PC-9 (cell line): ENCODE measurements around the gene LYZ. TPM values are rescaled to one million over a fixed set of nuclear protein-coding genes. Genes with fewer than 3 reads are reported as not detected.

Experiments used
- BruUV-seq: library from RNA; stranded (reverse); fragments of 400-500 nt; replicated peaks from 2 replicates; lab custom pipeline; 2021; lab: Mats Ljungman, UMichigan
- CTCF ChIA-PET: fragments of 300-600 bp; sonication (Branson Sonifier 250); formaldehyde crosslinking; loops from one replicate; lab custom pipeline; 2022; ENCODE audit warnings: antibody characterized with exemption; lab: Charles Lee
- POLR2A ChIA-PET: fragments of 300-600 bp; sonication (Branson Sonifier 250); formaldehyde crosslinking; loops from one replicate; lab custom pipeline; 2022; ENCODE audit warnings: antibody characterized with exemption; ENCODE audit not compliant: unreplicated experiment; lab: Charles Lee
- DNase-seq, 2 experiments: peaks; one replicate each; pipeline versions ENCODE4 v3.0.0 to v3.0.0-alpha.2; 2015 to 2022; ENCODE audit warnings: mixed read lengths in 1 of 2
- H2AFZ ChIP-seq: fragments of 200-600 bp; sonication (generic); 2 replicates; pipeline ENCODE4 v1.8.1; 2017; ENCODE audit warnings: antibody characterized with exemption
- H3F3A ChIP-seq: fragments of 200-600 bp; sonication (generic); 2 replicates; pipeline ENCODE4 v1.8.1; 2017; ENCODE audit warnings: antibody characterized with exemption, mild to moderate bottlenecking, low read depth; ENCODE audit not compliant: insufficient read depth
- H3K27ac ChIP-seq: fragments of 200-600 bp; sonication (generic); 2 replicates; pipeline ENCODE4 v1.6.1; 2016; ENCODE audit warnings: mixed run types
- H3K27me3 ChIP-seq: fragments of 200-600 bp; sonication (generic); 2 replicates; pipeline ENCODE4 v1.6.1; 2016; ENCODE audit warnings: low read depth, mixed run types; ENCODE audit not compliant: insufficient read depth
- H3K36me3 ChIP-seq: fragments of 200-600 bp; sonication (generic); 2 replicates; pipeline ENCODE4 v1.6.1; 2016; ENCODE audit warnings: low read depth, mixed run types
- H3K4me1 ChIP-seq: fragments of 200-600 bp; sonication (generic); replicated peaks from 2 replicates; pipeline ENCODE4 v1.6.1; 2016; ENCODE audit warnings: mixed run types; ENCODE audit not compliant: insufficient read depth
- H3K4me2 ChIP-seq: fragments of 200-600 bp; sonication (generic); 2 replicates; pipeline ENCODE4 v1.6.1; 2017; ENCODE audit warnings: mixed run types
- H3K4me3 ChIP-seq: fragments of 200-600 bp; sonication (generic); 2 replicates; pipeline ENCODE4 v1.6.1; 2016; ENCODE audit warnings: mixed run types
- H3K79me2 ChIP-seq: fragments of 200-600 bp; sonication (generic); 2 replicates; pipeline ENCODE4 v1.6.1; 2017; ENCODE audit warnings: low read depth, mixed run types
- H3K9me2 ChIP-seq: fragments of 200-600 bp; sonication (generic); 2 replicates; pipeline ENCODE4 v1.8.1; 2017; ENCODE audit warnings: mild to moderate bottlenecking; ENCODE audit not compliant: insufficient read depth
- H3K9me3 ChIP-seq: fragments of 200-600 bp; sonication (generic); 2 replicates; pipeline ENCODE4 v1.8.1; 2016; ENCODE audit warnings: low read depth; ENCODE audit not compliant: insufficient read depth
- H4K20me1 ChIP-seq: fragments of 200-600 bp; sonication (generic); 2 replicates; pipeline ENCODE4 v1.8.1; 2017; ENCODE audit not compliant: insufficient read depth
- CTCF ChIP-seq: fragments of 200-600 bp; sonication (generic); conservative IDR thresholded peaks from 2 replicates; pipeline ENCODE4 v1.6.1; 2017; ENCODE audit warnings: mixed run types, antibody characterized with exemption, mild to moderate bottlenecking, moderate library complexity
- EZH2 ChIP-seq: fragments of 200-600 bp; sonication (generic); IDR thresholded peaks from 2 replicates; pipeline ENCODE4 v1.8.0; 2017; ENCODE audit warnings: antibody characterized with exemption, low read depth
- intact Hi-C: fragments of 100-400 bp; cut with micrococcal nuclease; formaldehyde crosslinking; loops from one replicate; pipeline ENCODE4 v1.10.0; 2022; ENCODE audit not compliant: unreplicated experiment
- total RNA-seq: library from RNA; stranded (reverse); gene quantifications from 2 replicates; pipeline ENCODE4 v1.2.3, GENCODE V29; 2021

The LYZ gene
- total RNA-seq, 1 experiment from 2014 or later, result not detected

DNA sequence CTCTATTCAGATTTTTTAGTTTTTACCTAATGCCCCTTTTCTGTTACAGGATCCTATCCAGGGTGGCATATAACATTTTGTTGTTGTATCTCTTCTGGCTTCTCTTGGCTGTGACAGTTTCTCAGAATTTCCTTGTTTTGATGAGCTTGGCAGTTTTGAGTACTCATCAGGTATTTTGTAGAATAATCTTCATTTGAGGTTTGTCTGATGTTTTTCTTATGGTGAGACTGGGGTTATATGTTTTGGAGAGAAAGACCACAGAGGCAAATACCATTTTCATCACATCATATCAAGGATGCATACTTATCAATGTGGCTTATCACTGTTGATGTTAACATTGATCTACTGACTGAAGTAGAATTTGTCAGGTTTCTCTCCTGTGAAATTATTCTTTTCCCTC lies 14.0 kb upstream of the LYZ start:
- Histone ChIP-seq H2AFZ (no peak overlapping the region), H3K9me3 (no peaks in the 10 kb centered on the region), H3K79me2 (no peaks in the 10 kb centered on the region), H3K36me3 (no peaks in the 10 kb centered on the region), H3K4me1 (no peaks in the 10 kb centered on the region), H3K4me2 (no peak overlapping the region), H3K9me2 (no peaks in the 10 kb centered on the region), H3K27ac (no peak overlapping the region), H3F3A (no peaks in the 10 kb centered on the region), H4K20me1 (no peaks in the 10 kb centered on the region), H3K4me3 (no peak overlapping the region), H3K27me3 (no peaks in the 10 kb centered on the region)
- no peak for DNase-seq
- ChIA-PET POLR2A (no interaction called here), CTCF (no interaction called here)
- no TSS peak for BruUV-seq
- TF ChIP-seq CTCF (no peak), EZH2 (no peak)
- intact Hi-C loops, result no loop called here

DNA sequence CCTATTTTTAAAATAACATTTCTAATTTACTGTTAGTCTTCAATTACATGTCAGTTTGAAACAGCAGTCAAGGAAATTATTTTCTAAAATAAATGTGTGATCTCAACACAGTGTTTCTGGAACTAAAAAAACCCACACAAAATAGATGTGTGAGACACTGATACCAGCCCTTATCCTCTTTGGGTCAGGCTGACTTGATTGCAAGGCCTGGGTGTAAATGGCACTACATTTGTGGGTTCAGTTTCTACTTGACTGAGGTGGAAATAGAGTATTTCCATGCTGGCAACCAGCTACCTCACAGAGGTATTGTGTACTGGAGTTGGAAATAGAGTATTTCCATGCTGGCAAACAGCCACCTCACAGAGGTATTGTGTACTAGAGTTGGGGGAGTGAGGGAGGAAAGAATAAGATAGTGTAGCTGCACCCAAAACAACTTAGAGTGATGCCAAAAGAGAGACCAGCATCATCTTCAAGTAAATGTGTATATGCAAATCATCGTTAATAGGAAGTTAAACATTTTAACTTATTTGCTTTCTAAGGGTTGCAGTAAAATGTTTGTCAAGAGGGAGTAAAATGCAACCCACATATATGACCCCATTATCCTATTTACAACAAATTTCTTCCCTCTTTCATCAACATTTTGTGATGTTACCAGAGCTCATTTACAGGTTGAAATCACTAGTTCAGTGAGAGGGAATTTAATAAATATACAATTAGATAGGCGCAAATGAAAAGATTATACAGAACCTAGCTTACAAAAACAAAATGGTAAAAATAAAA lies 10.7 kb upstream of the LYZ start:
- Histone ChIP-seq H3K79me2 (no peaks in the 10 kb centered on the region), H3K4me1 (no peaks in the 10 kb centered on the region)

GRCh38 chr12:69338120-69338859 lies 9.9 kb upstream of the LYZ start:
- Histone ChIP-seq H3K27me3 (no peaks in the 10 kb centered on the region), H3K4me3 (no peak overlapping the region), H3K9me2 (no peaks in the 10 kb centered on the region), H3F3A (no peaks in the 10 kb centered on the region), H3K4me1 (no peaks in the 10 kb centered on the region), H3K36me3 (no peaks in the 10 kb centered on the region), H2AFZ (no peak overlapping the region), H3K27ac (no peak overlapping the region), H4K20me1 (no peaks in the 10 kb centered on the region), H3K79me2 (no peaks in the 10 kb centered on the region), H3K9me3 (no peaks in the 10 kb centered on the region), H3K4me2 (no peak overlapping the region)
- POLR2A ChIA-PET, result no interaction called here
- no TSS peak for BruUV-seq
- DNase-seq, result no peak
- CTCF ChIA-PET, result interaction anchor here (0.6 kb wide), 1 partner anchor 163 kb away, joined by 3 read pairs; no protein-coding TSS in a partner anchor
- TF ChIP-seq CTCF (no peak), EZH2 (no peak)
- intact Hi-C loops, result no loop called here

More for the DNA sequence above, 10.7 kb upstream of the LYZ start:
- CTCF ChIA-PET, result no interaction called here
- Histone ChIP-seq H3K9me3 (no peaks in the 10 kb centered on the region), H4K20me1 (no peaks in the 10 kb centered on the region), H3K27me3 (no peaks in the 10 kb centered on the region), H3K4me3 (no peak overlapping the region), H3K27ac (no peak overlapping the region), H3F3A (no peaks in the 10 kb centered on the region), H3K9me2 (no peaks in the 10 kb centered on the region), H3K4me2 (no peak overlapping the region), H3K36me3 (no peaks in the 10 kb centered on the region), H2AFZ (no peak overlapping the region)
- intact Hi-C loops, result no loop called here
- no peak for DNase-seq
- POLR2A ChIA-PET, result no interaction called here
- no peak for TF ChIP-seq EZH2
- TF ChIP-seq CTCF, result no peak
- BruUV-seq, result no TSS peak
